MM.1S (cell line): ENCODE data around the gene ADAMTS17.

ENCODE experiments used
- DNase-seq: peaks from one replicate; pipeline ENCODE4 v3.0.0-alpha.2; 2015
- H2AFZ ChIP-seq: fragments of 300-600 bp; sonication (generic); 2 replicates; pipeline ENCODE4 v1.6.0; 2016; ENCODE audit warnings: antibody characterized with exemption, low read length
- H3F3A ChIP-seq: fragments of 300-600 bp; sonication (generic); 2 replicates; pipeline ENCODE4 v1.6.1; 2016; ENCODE audit warnings: mild to moderate bottlenecking, antibody characterized with exemption, low read length, moderate library complexity, mixed read lengths; ENCODE audit not compliant: insufficient read depth
- H3K27ac ChIP-seq: fragments of 300-600 bp; sonication (generic); 2 replicates; pipeline ENCODE4 v1.5.1; 2016; ENCODE audit warnings: mild to moderate bottlenecking, low read length
- H3K27me3 ChIP-seq: fragments of 300-600 bp; sonication (generic); replicated peaks from 2 replicates; pipeline ENCODE4 v1.6.0; 2016; ENCODE audit warnings: low read length; ENCODE audit not compliant: insufficient read depth
- H3K36me3 ChIP-seq: fragments of 300-600 bp; sonication (generic); replicated peaks from 2 replicates; pipeline ENCODE4 v1.6.1; 2016; ENCODE audit warnings: mild to moderate bottlenecking, low read length, mixed read lengths; ENCODE audit not compliant: insufficient read depth
- H3K4me1 ChIP-seq: fragments of 300-600 bp; sonication (generic); 2 replicates; pipeline ENCODE4 v1.6.1; 2016; ENCODE audit warnings: low read length, mixed read lengths
- H3K4me2 ChIP-seq: fragments of 300-600 bp; sonication (generic); 2 replicates; pipeline ENCODE4 v1.6.0; 2016; ENCODE audit warnings: low read depth, low read length
- H3K4me3 ChIP-seq: fragments of 300-600 bp; sonication (generic); 2 replicates; pipeline ENCODE4 v1.5.1; 2016; ENCODE audit warnings: low read length, mixed read lengths
- H3K79me2 ChIP-seq: fragments of 300-600 bp; sonication (generic); 2 replicates; pipeline ENCODE4 v1.6.1; 2016; ENCODE audit warnings: mixed run types, low read length, mixed read lengths
- H3K9ac ChIP-seq: fragments of 300-600 bp; sonication (generic); 2 replicates; pipeline ENCODE4 v1.6.1; 2016; ENCODE audit warnings: low read length, mixed read lengths
- H3K9me2 ChIP-seq: fragments of 300-600 bp; sonication (generic); replicated peaks from 2 replicates; pipeline ENCODE4 v1.6.1; 2016; ENCODE audit warnings: mild to moderate bottlenecking, low read length, mixed read lengths; ENCODE audit not compliant: insufficient read depth
- H3K9me3 ChIP-seq: fragments of 300-600 bp; sonication (generic); replicated peaks from 2 replicates; pipeline ENCODE4 v1.6.1; 2016; ENCODE audit warnings: mild to moderate bottlenecking, low read length, mixed read lengths; ENCODE audit not compliant: insufficient read depth
- H4K20me1 ChIP-seq: fragments of 300-600 bp; sonication (generic); 2 replicates; pipeline ENCODE4 v1.6.1; 2016; ENCODE audit warnings: mild to moderate bottlenecking, low read length, moderate library complexity, mixed read lengths; ENCODE audit not compliant: insufficient read depth
- CTCF ChIP-seq: fragments of 300-600 bp; sonication (generic); IDR thresholded peaks from 2 replicates; pipeline ENCODE4 v1.5.1; 2016; ENCODE audit warnings: antibody characterized with exemption, low read length, mixed read lengths
- EZH2 ChIP-seq: fragments of 300-600 bp; sonication (generic); optimal IDR thresholded peaks from 2 replicates; pipeline ENCODE3; 2017; ENCODE audit warnings: low read depth, mild to moderate bottlenecking, antibody characterized with exemption, low read length, mixed read lengths
- EZH2phosphoT487 ChIP-seq: fragments of 300-600 bp; sonication (generic); IDR thresholded peaks from 2 replicates; pipeline ENCODE4 v1.6.1; 2018; ENCODE audit warnings: antibody characterized with exemption, low read length

Gene ADAMTS17

GRCh38 chr15:100020614-100021013, 321.2 kb downstream of the ADAMTS17 start:
- Histone ChIP-seq H3K4me2 (no peak overlapping the region), H3K36me3 (no peaks in the 10 kb centered on the region)

GRCh38 chr15:100020189-100020588, 321.6 kb downstream of the ADAMTS17 start:
- no peak for DNase-seq
- H3K9me3 ChIP-seq, result no peaks in the 10 kb centered on the region
- H2AFZ ChIP-seq, result no peak overlapping the region
- H3K4me1 ChIP-seq, result no peaks in the 10 kb centered on the region
- H3K79me2 ChIP-seq, result no peaks in the 10 kb centered on the region
- H3F3A ChIP-seq, result no peaks in the 10 kb centered on the region
- H4K20me1 ChIP-seq, result no peaks in the 10 kb centered on the region
- H3K36me3 ChIP-seq, result no peaks in the 10 kb centered on the region
- TF ChIP-seq EZH2, result no peak
- TF ChIP-seq EZH2phosphoT487, result no peak
- no peak for TF ChIP-seq CTCF
- no peaks in the 10 kb centered on the region for H3K27me3 ChIP-seq
- H3K27ac ChIP-seq, result no peak overlapping the region
- H3K4me3 ChIP-seq, result no peak overlapping the region
- H3K4me2 ChIP-seq, result no peak overlapping the region
- no peaks in the 10 kb centered on the region for H3K9me2 ChIP-seq
- no peak overlapping the region for H3K9ac ChIP-seq

More at GRCh38 chr15:100020614-100021013, 321.2 kb downstream of the ADAMTS17 start:
- no peaks in the 10 kb centered on the region for H3K9me3 ChIP-seq
- H3K27me3 ChIP-seq, result no peaks in the 10 kb centered on the region
- no peaks in the 10 kb centered on the region for H3F3A ChIP-seq
- no peak overlapping the region for H3K4me3 ChIP-seq
- H3K9ac ChIP-seq, result no peak overlapping the region
- H3K9me2 ChIP-seq, result no peaks in the 10 kb centered on the region
- no peaks in the 10 kb centered on the region for H3K4me1 ChIP-seq
- no peak overlapping the region for H3K27ac ChIP-seq
- H2AFZ ChIP-seq, result no peak overlapping the region
- H3K79me2 ChIP-seq, result no peaks in the 10 kb centered on the region
- H4K20me1 ChIP-seq, result no peaks in the 10 kb centered on the region
- TF ChIP-seq EZH2 (no peak), CTCF (no peak), EZH2phosphoT487 (no peak)
- DNase-seq, result no peak

GRCh38 chr15:100019601-100020000, 322.2 kb downstream of the ADAMTS17 start:
- Histone ChIP-seq H3K27ac (no peak overlapping the region), H3K9me3 (no peaks in the 10 kb centered on the region), H3K79me2 (no peaks in the 10 kb centered on the region), H2AFZ (no peak overlapping the region), H3K9me2 (no peaks in the 10 kb centered on the region), H3K9ac (no peak overlapping the region), H3F3A (no peaks in the 10 kb centered on the region), H3K4me2 (no peak overlapping the region), H3K4me1 (no peaks in the 10 kb centered on the region), H4K20me1 (no peaks in the 10 kb centered on the region), H3K27me3 (no peaks in the 10 kb centered on the region), H3K36me3 (no peaks in the 10 kb centered on the region), H3K4me3 (no peak overlapping the region)
- TF ChIP-seq EZH2phosphoT487 (no peak), CTCF (no peak), EZH2 (no peak)
- DNase-seq, result no peak
